ENCODE measurements around the gene ZNF334.

Gene ZNF334

DNA sequence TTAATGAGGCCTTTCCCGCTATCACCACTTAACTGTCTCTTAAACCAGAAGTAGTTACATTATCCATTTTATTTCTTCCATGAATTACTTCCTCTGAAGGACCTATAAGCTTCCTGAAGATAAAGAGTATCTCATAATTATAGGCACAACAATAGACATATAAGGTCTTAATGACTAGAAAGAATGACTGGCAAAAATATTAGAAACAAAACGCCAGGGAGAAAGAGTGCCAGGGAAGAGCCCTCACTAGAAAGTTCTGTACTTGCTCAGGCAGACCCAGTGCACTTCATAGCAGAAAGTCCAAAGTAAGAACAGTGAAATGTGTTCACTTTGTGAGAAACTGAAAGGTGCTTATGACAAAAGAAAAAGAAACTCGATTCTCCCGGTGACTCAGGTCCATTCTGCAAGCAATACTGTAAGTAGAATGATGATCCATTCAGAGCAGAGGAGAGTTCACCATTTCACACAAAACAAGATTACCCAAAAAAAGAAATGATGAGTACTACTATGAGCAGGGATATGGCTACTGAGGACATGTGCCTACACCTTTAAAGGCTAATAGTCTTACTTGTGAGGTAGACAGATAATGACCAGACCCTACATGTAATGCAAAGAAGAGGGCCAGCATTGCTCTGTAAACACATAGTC is 5.5 kb downstream of the ZNF334 start:
- TF ChIP-seq, protein P1, sequence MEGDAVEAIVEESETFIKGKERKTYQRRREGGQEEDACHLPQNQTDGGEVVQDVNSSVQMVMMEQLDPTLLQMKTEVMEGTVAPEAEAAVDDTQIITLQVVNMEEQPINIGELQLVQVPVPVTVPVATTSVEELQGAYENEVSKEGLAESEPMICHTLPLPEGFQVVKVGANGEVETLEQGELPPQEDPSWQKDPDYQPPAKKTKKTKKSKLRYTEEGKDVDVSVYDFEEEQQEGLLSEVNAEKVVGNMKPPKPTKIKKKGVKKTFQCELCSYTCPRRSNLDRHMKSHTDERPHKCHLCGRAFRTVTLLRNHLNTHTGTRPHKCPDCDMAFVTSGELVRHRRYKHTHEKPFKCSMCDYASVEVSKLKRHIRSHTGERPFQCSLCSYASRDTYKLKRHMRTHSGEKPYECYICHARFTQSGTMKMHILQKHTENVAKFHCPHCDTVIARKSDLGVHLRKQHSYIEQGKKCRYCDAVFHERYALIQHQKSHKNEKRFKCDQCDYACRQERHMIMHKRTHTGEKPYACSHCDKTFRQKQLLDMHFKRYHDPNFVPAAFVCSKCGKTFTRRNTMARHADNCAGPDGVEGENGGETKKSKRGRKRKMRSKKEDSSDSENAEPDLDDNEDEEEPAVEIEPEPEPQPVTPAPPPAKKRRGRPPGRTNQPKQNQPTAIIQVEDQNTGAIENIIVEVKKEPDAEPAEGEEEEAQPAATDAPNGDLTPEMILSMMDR (conservative IDR thresholded peaks at IDR 0.05; ENCODE audit: low read depth, low read length), result no peak
- no peak overlapping the region for H3K4me3 ChIP-seq (ENCODE audit: low read depth, low read length)
- DNase-seq (ENCODE audit: low read depth), result no peak

DNA sequence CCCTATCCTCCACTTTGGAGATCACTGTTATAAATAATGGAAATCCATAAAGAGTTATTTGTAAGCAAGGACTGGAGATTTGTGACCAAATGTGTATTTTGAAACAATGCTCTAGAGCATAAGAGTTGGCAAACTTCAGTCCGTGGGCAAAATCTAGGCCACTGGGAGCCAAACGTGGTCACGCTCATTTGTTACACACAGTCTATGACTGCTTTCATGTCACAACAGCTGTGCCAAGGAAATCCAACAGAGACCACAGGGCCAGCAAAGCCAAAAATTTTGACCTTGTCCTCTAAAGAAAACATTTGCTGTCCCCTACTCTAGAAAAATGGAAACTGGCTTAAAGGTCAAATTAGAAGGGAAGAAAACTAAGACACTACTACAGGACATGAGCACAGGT is 7.9 kb downstream of the ZNF334 start:
- TF ChIP-seq, protein P1 (conservative IDR thresholded peaks at IDR 0.05; ENCODE audit: low read depth, low read length), result no peak
- no peak for DNase-seq (ENCODE audit: low read depth)
- no peak overlapping the region for H3K4me3 ChIP-seq (ENCODE audit: low read depth, low read length)

DNA sequence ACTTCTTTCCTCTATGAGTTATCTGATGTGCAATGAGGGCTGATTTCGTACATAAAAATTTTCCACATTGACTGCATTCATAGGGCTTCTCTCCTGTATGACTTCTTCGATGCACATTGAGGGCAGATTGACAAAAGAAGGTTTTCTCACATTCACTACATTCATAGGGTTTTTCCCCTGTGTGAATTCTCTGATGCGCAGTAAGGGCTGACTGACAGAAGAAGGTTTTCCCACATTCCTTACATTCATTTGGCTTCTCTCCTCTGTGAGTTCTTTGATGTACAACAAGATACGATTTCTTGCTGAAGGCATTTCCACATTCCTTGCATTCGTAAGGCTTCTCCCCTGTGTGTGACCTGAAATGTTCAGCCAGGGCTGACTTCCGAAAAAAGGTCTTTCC is 11.4 kb downstream of the ZNF334 start:
- H3K4me3 ChIP-seq (ENCODE audit: low read depth, low read length), result no peak overlapping the region
- TF ChIP-seq, protein P1 (conservative IDR thresholded peaks at IDR 0.05; ENCODE audit: low read depth, low read length), result no peak
- no peak for DNase-seq (ENCODE audit: low read depth)

DNA sequence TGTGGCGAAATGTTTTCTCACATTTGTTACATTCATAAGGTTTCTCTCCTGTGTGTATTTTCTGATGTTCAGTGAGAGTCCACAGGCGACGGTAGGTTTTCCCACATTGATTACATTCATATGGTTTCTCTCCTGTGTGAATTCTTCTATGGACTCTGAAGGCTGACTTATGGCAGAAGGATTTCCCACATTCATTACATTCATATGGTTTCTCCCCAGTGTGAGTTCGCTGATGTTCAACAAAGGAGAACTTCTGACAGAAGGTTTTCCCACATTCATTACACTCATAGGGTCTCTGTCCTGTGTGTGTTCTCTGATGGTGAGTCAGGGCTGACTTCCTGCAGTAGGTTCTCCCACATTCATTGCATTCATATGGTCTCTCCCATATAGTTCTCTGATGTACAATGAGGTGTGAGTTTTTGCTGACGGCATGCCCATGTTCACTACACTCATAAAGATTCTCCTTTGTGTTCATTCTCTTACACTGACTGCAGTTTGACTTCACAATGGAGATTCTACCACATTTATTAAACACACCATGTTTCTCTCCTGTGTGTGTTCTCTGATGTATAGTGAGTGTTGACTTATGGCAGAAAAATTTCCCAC is 11.9 kb downstream of the ZNF334 start:
- TF ChIP-seq, protein P1 (conservative IDR thresholded peaks at IDR 0.05; ENCODE audit: low read depth, low read length), result no peak
- H3K4me3 ChIP-seq (ENCODE audit: low read depth, low read length), result no peak overlapping the region

DNA sequence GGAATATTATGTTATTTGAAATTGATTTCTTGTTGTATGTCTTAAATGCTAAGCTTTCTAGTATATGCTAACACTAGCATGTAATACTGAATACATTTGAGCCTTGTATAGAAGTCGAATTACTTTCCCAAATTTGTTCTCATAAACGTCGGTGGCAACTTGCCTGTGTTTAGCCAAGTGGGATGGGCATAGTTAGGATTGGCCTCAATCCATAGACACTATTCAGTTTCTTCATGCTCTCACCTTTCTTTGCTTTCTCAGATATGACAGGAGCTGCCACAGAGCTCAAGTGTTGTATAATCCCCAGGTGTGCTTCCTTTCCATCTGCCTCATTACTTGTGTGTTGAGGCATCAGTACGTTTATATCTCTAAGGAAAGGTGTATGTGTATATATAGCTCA is 19.3 kb downstream of the ZNF334 start:
- H3K4me3 ChIP-seq (ENCODE audit: low read depth, low read length), result no peak overlapping the region
- TF ChIP-seq, protein P1 (conservative IDR thresholded peaks at IDR 0.05; ENCODE audit: low read depth, low read length), result no peak
- DNase-seq (ENCODE audit: low read depth), result no peak

More for the DNA sequence above, 11.9 kb downstream of the ZNF334 start:
- DNase-seq (ENCODE audit: low read depth), result no peak

DNA sequence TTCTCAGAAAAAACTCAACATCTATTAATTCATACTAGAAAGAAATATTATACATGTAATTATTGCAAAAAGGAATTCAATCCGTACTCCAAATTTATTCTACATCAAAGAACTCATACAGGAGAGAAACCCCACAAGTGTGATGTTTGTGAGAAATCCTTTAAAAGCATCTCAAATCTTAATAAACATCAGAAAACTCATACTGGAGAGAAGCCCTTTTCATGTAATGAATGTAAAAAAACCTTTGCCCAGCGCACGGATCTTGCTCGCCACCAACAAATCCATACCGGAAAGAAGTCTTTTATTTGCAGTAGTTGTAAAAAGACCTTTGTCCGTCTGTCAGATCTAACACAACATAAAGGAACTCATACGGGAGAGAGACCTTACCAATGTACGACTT is 22.0 kb downstream of the ZNF334 start:
- DNase-seq (ENCODE audit: low read depth), result no peak
- TF ChIP-seq, protein P1 (conservative IDR thresholded peaks at IDR 0.05; ENCODE audit: low read depth, low read length), result no peak

DNA sequence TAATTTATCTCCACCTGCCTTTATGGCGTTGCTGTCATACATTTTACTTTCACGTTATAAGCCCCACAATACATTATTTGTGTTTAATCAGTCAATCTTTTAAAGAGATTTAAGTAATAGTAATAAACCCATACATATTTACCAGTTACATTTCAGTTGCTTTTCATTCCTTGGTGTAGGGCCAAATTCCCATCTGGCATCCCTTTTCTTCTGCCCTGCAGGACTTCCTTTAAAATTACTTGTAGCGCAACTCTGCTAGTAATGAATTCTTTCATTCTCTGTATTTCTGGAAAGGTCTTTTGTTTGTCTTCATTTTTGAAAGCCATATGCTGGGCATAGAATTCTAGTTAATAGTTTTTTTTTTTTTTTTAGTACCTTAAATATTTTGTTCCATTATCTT is 24.9 kb downstream of the ZNF334 start:
- TF ChIP-seq, protein P1 (conservative IDR thresholded peaks at IDR 0.05; ENCODE audit: low read depth, low read length), result no peak
- DNase-seq (ENCODE audit: low read depth), result no peak
- no peak overlapping the region for H3K4me3 ChIP-seq (ENCODE audit: low read depth, low read length)

More for the DNA sequence above, 22.0 kb downstream of the ZNF334 start:
- H3K4me3 ChIP-seq (ENCODE audit: low read depth, low read length), result no peak overlapping the region

All from choroid plexus epithelial cell (primary cell).